Suprapubic skin (tissue), 3 donors: ENCODE results near the gene ZBED6.
"Not testable (repeated sequence)": the region's sequence is repeated elsewhere in the genome, so short reads cannot be mapped to it uniquely, and the experiment has no call there.

Experiments used
- CTCF ChIP-seq, 2 donors: fragments of 200-600 bp in 1 of 2; fragments of 450-650 bp in 1 of 2; sonication (generic) in 1 of 2; IDR thresholded peaks; one replicate each; pipeline ENCODE4 v1.5.1; 2016 to 2019; ENCODE audit warnings: antibody characterized with exemption in 2 of 2, mild to moderate bottlenecking in 1 of 2, moderate library complexity in 1 of 2
- POLR2AphosphoS5 ChIP-seq, 3 donors: sonication (generic); formaldehyde crosslinking; IDR thresholded peaks; one replicate each; pipeline ENCODE4 v1.6.1; 2017; ENCODE audit warnings: antibody characterized with exemption in 3 of 3

- TF ChIP-seq CTCF, POLR2AphosphoS5 (IDR thresholded peaks at IDR 0.05): not testable (repeated sequence)
These were observed 33.5 kb upstream of the ZBED6 start for GRCh38 chr1:203761958-203762357.
